SK-N-SH treated with all-trans-retinoic acid at 6 μM for 48 hours (cell line): ENCODE measurements around the gene SLC25A20.

Experiments
- CREB5 ChIP-seq: fragments of 250-450 bp; sonication (Bioruptor Pico); IDR thresholded peaks from 2 replicates; pipeline ENCODE4 v1.5.1; 2020; ENCODE audit warnings: low read depth, mild to moderate bottlenecking, moderate library complexity
- POU6F1 ChIP-seq: fragments of 250-450 bp; sonication (Bioruptor Pico); IDR thresholded peaks from 2 replicates; pipeline ENCODE4 v1.8.0; 2021; ENCODE audit warnings: low read depth, mild to moderate bottlenecking, moderate library complexity, borderline replicate concordance

GRCh38 chr3:48879994-48880377 is 18.7 kb downstream of the SLC25A20 start:
- TF ChIP-seq CREB5 (CRISPR knock-in tag), result no peak
- TF ChIP-seq POU6F1 (CRISPR knock-in tag), result no peak
